Osteocyte (in vitro differentiated cells): ENCODE data around the gene AEBP1. TPM values are rescaled to one million over a fixed set of nuclear protein-coding genes. Genes with fewer than 3 reads are reported as not detected.
A peak's percentile ranks its signal among the peaks of the same experiment; 100 is the strongest.

Source experiments
- DNase-seq: peaks from one replicate; pipeline ENCODE4 v3.0.0; 2021; ENCODE audit warnings: mixed read lengths; ENCODE audit not compliant: unreplicated experiment; ENCODE audit errors: extremely low spot score
- H3K27ac Mint-ChIP-seq: one replicate; pipeline ENCODE4 v1.8.0; 2021; ENCODE audit warnings: mild to moderate bottlenecking, mixed read lengths; ENCODE audit not compliant: unreplicated experiment
- H3K27me3 Mint-ChIP-seq: one replicate; pipeline ENCODE4 v1.8.0; 2021; ENCODE audit warnings: mixed read lengths; ENCODE audit not compliant: unreplicated experiment
- H3K36me3 Mint-ChIP-seq: one replicate; pipeline ENCODE4 v1.8.0; 2021; ENCODE audit warnings: mixed read lengths; ENCODE audit not compliant: unreplicated experiment
- H3K4me1 Mint-ChIP-seq: one replicate; pipeline ENCODE4 v1.8.0; 2021; ENCODE audit warnings: mixed read lengths; ENCODE audit not compliant: unreplicated experiment
- H3K4me3 Mint-ChIP-seq: one replicate; pipeline ENCODE4 v1.8.0; 2021; ENCODE audit warnings: mild to moderate bottlenecking, moderate library complexity, mixed read lengths; ENCODE audit not compliant: unreplicated experiment
- H3K9me3 Mint-ChIP-seq: one replicate; pipeline ENCODE4 v1.8.0; 2021; ENCODE audit warnings: mixed read lengths; ENCODE audit not compliant: unreplicated experiment
- long read RNA-seq: library from polyadenylated mRNA; unstranded; transcript quantifications from one replicate; pipeline ENCODE4 v2.0.0, GENCODE V29; 2021
- total RNA-seq: library from RNA; stranded (reverse); gene quantifications from 2 replicates; pipeline ENCODE4 v1.2.1, GENCODE V29; 2021
- TF ChIP-seq, protein P1 (sequence below): fragments of 200-600 bp; sonication (generic); IDR thresholded peaks from 2 replicates; pipeline ENCODE4 v1.5.0; 2021; ENCODE audit warnings: antibody characterized with exemption, mild to moderate bottlenecking, moderate library complexity

The AEBP1 gene
- total RNA-seq: 781 and 794 TPM in 2 replicates
- long read RNA-seq, partial matches to known transcripts: 36 of 38 reads
- long read RNA-seq, other reads (novel, unspliced or antisense): 1 of 38 reads

GRCh38 chr7:44103923-44104859, at the start of gene AEBP1:
AEBP1 (plus strand) TSS chr7:44104345; CDS start chr7:44104666, 321 bp downstream.
- Mint-ChIP-seq H3K4me1 (peaks cover 74% of the 10 kb centered on the region), H3K27ac (peak within 1 kb of the TSS; percentile 96), H3K27me3 (no peaks in the 10 kb centered on the region), H3K4me3 (peak within 1 kb of the TSS; percentile 86), H3K36me3 (peaks cover 18% of the 10 kb centered on the region), H3K9me3 (no peaks in the 10 kb centered on the region)
- DNase-seq: no peak
- TF ChIP-seq, protein P1, sequence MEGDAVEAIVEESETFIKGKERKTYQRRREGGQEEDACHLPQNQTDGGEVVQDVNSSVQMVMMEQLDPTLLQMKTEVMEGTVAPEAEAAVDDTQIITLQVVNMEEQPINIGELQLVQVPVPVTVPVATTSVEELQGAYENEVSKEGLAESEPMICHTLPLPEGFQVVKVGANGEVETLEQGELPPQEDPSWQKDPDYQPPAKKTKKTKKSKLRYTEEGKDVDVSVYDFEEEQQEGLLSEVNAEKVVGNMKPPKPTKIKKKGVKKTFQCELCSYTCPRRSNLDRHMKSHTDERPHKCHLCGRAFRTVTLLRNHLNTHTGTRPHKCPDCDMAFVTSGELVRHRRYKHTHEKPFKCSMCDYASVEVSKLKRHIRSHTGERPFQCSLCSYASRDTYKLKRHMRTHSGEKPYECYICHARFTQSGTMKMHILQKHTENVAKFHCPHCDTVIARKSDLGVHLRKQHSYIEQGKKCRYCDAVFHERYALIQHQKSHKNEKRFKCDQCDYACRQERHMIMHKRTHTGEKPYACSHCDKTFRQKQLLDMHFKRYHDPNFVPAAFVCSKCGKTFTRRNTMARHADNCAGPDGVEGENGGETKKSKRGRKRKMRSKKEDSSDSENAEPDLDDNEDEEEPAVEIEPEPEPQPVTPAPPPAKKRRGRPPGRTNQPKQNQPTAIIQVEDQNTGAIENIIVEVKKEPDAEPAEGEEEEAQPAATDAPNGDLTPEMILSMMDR: no peak

DNA sequence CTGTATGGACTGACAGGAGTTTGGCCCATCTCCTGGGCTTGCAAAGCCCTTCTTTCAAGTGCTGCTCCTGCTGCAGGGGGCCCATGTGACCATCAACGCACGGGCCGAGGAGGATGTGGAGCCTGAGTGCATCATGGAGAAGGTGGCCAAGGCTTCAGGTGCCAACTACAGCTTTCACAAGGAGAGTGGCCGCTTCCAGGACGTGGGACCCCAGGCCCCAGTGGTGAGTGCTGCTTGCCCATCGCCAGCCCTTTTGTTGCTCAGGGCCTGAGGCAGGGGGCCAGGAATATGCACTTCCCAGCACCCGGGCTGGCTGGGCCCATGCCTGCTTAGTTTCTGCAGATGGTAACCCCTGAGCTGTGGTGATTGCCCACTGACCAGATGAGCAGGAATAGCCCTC, 47.5 kb upstream of the AEBP1 start:
- Mint-ChIP-seq H3K9me3 (no peaks in the 10 kb centered on the region), H3K27ac (no peak overlapping the region), H3K36me3 (peaks cover 50% of the 10 kb centered on the region), H3K27me3 (no peaks in the 10 kb centered on the region), H3K4me1 (no peaks in the 10 kb centered on the region), H3K4me3 (no peak overlapping the region)
- DNase-seq: no peak
- TF ChIP-seq, protein P1: no peak

DNA sequence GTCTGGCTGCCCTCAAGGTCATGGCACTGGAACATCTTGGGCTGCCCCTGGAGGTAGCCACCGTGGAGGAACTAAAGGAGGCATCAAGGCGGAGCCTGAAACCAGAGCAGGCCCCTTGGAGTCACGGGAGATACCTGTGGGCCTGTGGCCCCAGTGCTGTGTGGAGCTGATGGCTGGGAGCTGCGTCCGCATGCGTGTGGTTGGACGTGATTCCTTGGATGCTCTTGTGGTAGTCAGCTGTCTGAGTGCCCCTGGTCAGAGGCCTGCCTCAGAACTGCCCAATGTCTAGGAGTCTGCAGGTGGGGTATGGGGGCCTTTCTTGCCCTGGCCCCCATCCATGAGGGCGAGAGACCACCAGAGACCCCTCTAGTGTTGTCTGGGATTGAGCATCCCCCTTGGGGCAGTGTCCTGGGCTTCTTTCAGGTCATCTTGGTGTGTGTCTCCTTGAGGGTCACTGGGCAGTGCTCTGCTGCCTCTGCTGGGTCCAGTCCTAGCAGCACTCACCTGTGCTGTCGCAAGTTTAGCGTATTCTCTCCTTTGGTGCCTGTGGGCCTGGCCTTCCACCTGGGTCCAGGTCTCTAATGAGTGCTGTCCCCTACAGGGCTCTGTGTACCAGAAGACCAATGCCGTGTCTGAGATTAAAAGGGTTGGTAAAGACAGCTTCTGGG, 46.8 kb upstream of the AEBP1 start:
- Mint-ChIP-seq H3K4me3 (no peak overlapping the region), H3K27ac (no peak overlapping the region), H3K9me3 (no peaks in the 10 kb centered on the region), H3K4me1 (no peaks in the 10 kb centered on the region), H3K27me3 (no peaks in the 10 kb centered on the region), H3K36me3 (peaks cover 51% of the 10 kb centered on the region)
- no peak for DNase-seq
- TF ChIP-seq, protein P1: no peak

- no peak overlapping the region for H3K27ac Mint-ChIP-seq
- H3K4me3 Mint-ChIP-seq: no peak overlapping the region
- no peak for DNase-seq
- H3K9me3 Mint-ChIP-seq: no peaks in the 10 kb centered on the region
- H3K36me3 Mint-ChIP-seq: peaks cover 46% of the 10 kb centered on the region
- TF ChIP-seq, protein P1: no peak
- no peaks in the 10 kb centered on the region for H3K4me1 Mint-ChIP-seq
- no peaks in the 10 kb centered on the region for H3K27me3 Mint-ChIP-seq
Measured at GRCh38 chr7:44057849-44058758, 46.0 kb upstream of the AEBP1 start.
